NCI-H187 treated with DMSO at 0.1 percent for 48 hours (cell line): ENCODE measurements around the gene PCDHGA1.

Experiments
- DNase-seq: peaks from one replicate; lab custom pipeline; 2025; lab: John Stamatoyannopoulos, UW

Gene PCDHGA1

GRCh38 chr5:141512911-141513626, 182.8 kb downstream of the PCDHGA1 start:
- DNase-seq, result peak; percentile 16

- peak; percentile 56 for DNase-seq
Observed at GRCh38 chr5:141513627-141514329, 183.5 kb downstream of the PCDHGA1 start.

GRCh38 chr5:141514330-141515133, 184.2 kb downstream of the PCDHGA1 start:
- no peak for DNase-seq

- no peak for DNase-seq
Observed at GRCh38 chr5:141515141-141515540, 184.8 kb downstream of the PCDHGA1 start.

GRCh38 chr5:141515946-141516671, 185.8 kb downstream of the PCDHGA1 start:
- no peak for DNase-seq

GRCh38 chr5:141516672-141517025, 186.3 kb downstream of the PCDHGA1 start:
- DNase-seq, result no peak

GRCh38 chr5:141517312-141517711, 187.0 kb downstream of the PCDHGA1 start:
- DNase-seq, result no peak

GRCh38 chr5:141517880-141518617, 187.7 kb downstream of the PCDHGA1 start:
- no peak for DNase-seq

- DNase-seq, result no peak
Observed at GRCh38 chr5:141518618-141519015, 188.3 kb downstream of the PCDHGA1 start.

GRCh38 chr5:141519605-141520565, 189.6 kb downstream of the PCDHGA1 start:
- no peak for DNase-seq

GRCh38 chr5:141521244-141521781, 191.0 kb downstream of the PCDHGA1 start:
- DNase-seq, result no peak

GRCh38 chr5:141522301-141522700, 192.0 kb downstream of the PCDHGA1 start:
- no peak for DNase-seq

- no peak for DNase-seq
Observed at GRCh38 chr5:141523991-141524390, 193.7 kb downstream of the PCDHGA1 start.

- DNase-seq, result peak; percentile 13
Observed at GRCh38 chr5:141524604-141525597, 194.6 kb downstream of the PCDHGA1 start.

- no peak for DNase-seq
Observed at GRCh38 chr5:141525653-141526052, 195.3 kb downstream of the PCDHGA1 start.

GRCh38 chr5:141527426-141527825, 197.1 kb downstream of the PCDHGA1 start:
- DNase-seq, result no peak

- DNase-seq, result no peak
Observed at GRCh38 chr5:141528291-141528984, 198.1 kb downstream of the PCDHGA1 start.

GRCh38 chr5:141529002-141529401, 198.7 kb downstream of the PCDHGA1 start:
- no peak for DNase-seq
